OCI-LY3 (cell line): ENCODE measurements around the gene FLRT2.

ENCODE experiments used
- CTCF ChIP-seq: fragments of 200-600, 300-600 bp; sonication (generic); IDR thresholded peaks from 2 replicates; pipeline ENCODE4 v1.5.1; 2014; ENCODE audit warnings: antibody characterized with exemption, low read length, low read depth
- EZH2phosphoT487 ChIP-seq: fragments of 200-600 bp; shearing (Covaris generic); IDR thresholded peaks from 2 replicates; pipeline ENCODE4 v1.6.1; 2018; ENCODE audit warnings: antibody characterized with exemption, mixed run types, low read depth

DNA sequence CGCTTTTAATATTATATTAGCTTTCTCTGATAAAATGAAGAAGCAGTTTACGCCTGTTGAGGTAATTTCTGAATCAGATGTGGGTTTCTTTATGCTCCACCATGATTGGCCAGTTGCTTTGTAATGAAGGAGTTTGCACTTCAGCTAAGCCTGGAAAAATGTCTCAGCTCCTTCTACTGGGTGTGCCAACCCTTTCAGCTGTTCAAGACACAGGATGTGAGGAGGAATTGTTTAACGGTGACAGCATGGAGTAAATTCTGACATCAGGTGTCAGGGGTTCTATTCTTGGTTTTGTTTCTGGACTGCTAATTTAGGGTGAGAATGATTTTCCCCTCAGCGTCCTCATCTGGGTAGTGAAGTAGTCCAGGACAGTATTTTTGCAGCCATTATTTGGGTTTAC lies 43.5 kb downstream of the FLRT2 start:
- TF ChIP-seq CTCF (no peak), EZH2phosphoT487 (no peak)
